ENCODE results near the gene PAPOLB.

The PAPOLB gene

GRCh38 chr7:4818000-4818794 lies 43.6 kb downstream of the PAPOLB start:
- H3K4me1 ChIP-seq: peaks cover 99% of the 10 kb centered on the region
- peak overlapping the region; percentile 81 for H3K27ac ChIP-seq
- no peaks in the 10 kb centered on the region for H3K36me3 ChIP-seq
- H4K20me1 ChIP-seq: no peaks in the 10 kb centered on the region
- peak overlapping the region; percentile 1; the same call in 1 of the 2 replicates for H3K4me3 ChIP-seq
- no peak for TF ChIP-seq Cebpa-rat (IDR thresholded peaks at IDR 0.05)
- peak overlapping the region; percentile 62 for H3K9ac ChIP-seq
- no peaks in the 10 kb centered on the region for H3K27me3 ChIP-seq
- H3K9me3 ChIP-seq: no peaks in the 10 kb centered on the region
- peak overlapping the region; percentile 97 for H3K4me2 ChIP-seq

DNA sequence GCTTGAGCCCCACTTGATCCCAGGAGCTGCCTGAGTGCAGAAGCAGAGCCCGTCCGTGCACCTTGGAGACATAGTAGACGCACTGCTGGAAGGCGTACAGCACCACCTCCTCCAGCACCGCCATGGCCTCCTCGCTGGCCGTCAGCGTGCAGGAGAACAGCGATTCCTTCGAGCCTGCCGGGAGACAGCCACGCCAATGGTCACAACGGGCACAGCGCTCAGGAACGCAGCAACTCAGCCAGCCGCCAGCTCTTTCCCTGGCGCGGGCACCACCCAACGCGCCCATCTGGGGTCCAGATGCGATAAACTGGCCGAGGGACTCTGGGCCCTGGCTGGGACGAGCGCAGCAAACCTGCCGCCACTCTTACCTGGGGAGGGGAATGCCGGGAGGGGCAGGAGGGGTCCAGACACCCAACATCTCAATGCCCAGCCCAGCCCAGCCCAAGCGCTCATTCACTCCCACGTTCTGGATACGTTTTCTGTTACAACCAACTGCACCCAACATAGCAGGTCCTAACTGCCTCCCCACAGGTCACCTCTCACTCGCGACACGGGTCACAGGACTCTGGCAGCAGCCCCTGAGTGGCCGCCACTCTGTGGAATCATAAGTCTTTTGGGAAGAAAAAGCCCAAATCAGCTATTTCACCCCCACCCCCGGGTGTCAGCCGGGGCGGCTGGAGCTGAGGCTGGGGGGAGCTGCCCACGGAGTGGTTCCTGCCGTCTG lies 44.5 kb downstream of the PAPOLB start:
- no peaks in the 10 kb centered on the region for H3K27me3 ChIP-seq
- TF ChIP-seq Cebpa-rat (IDR thresholded peaks at IDR 0.05): no peak
- H3K4me3 ChIP-seq: peak overlapping the region; percentile 1; the same call in 1 of the 2 replicates
- no peaks in the 10 kb centered on the region for H4K20me1 ChIP-seq
- H3K9ac ChIP-seq: peak overlapping the region; percentile 62
- H3K4me2 ChIP-seq: peak overlapping the region; percentile 97
- peaks cover 99% of the 10 kb centered on the region for H3K4me1 ChIP-seq
- H3K9me3 ChIP-seq: no peaks in the 10 kb centered on the region; the same call in 1 of the 2 replicates
- H3K36me3 ChIP-seq: no peaks in the 10 kb centered on the region; the same call in 1 of the 2 replicates
- peak overlapping the region; percentile 81 for H3K27ac ChIP-seq

DNA sequence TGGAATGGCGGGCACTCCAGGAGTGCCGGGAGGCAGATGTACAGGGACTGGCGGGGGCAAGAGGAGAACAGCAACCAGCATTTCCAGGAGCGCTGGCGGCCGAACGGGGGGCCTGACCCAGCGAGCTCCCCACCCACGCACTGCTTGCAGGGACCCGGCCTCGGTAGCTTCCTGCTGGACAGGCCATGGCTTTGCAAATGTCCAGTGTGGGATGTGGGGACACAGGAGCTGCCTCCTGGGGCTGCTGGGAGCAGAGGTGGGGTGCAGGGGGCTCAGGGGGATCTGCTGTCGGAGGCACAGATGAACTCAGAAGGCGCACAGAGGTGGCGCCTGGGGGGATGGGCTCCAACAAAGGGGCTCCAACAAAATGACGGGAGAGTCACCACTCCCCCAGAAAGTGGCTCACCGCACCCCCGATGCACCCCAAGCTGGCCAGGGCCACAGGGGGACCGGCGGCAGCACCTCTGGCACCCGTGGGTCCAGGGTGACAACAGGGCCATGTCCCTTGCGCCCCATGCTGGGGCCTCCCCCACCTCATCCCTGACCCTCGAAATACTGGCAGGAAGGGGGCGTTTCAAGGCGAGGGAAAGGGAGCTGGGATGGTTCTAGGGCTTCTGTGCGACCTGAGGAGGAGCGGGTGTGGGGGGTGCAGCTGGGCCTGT lies 45.3 kb downstream of the PAPOLB start:
- Histone ChIP-seq H3K4me2 (peak overlapping the region; percentile 97), H3K4me1 (peaks cover 99% of the 10 kb centered on the region), H3K4me3 (no peak overlapping the region), H4K20me1 (no peaks in the 10 kb centered on the region), H3K9me3 (no peaks in the 10 kb centered on the region; the same call in 1 of the 2 replicates), H3K36me3 (no peaks in the 10 kb centered on the region; the same call in 1 of the 2 replicates), H3K27me3 (no peaks in the 10 kb centered on the region), H3K27ac (no peak overlapping the region), H3K9ac (peak overlapping the region; percentile 28; the same call in 1 of the 2 replicates)
- no peak for TF ChIP-seq Cebpa-rat (IDR thresholded peaks at IDR 0.05)

DNA sequence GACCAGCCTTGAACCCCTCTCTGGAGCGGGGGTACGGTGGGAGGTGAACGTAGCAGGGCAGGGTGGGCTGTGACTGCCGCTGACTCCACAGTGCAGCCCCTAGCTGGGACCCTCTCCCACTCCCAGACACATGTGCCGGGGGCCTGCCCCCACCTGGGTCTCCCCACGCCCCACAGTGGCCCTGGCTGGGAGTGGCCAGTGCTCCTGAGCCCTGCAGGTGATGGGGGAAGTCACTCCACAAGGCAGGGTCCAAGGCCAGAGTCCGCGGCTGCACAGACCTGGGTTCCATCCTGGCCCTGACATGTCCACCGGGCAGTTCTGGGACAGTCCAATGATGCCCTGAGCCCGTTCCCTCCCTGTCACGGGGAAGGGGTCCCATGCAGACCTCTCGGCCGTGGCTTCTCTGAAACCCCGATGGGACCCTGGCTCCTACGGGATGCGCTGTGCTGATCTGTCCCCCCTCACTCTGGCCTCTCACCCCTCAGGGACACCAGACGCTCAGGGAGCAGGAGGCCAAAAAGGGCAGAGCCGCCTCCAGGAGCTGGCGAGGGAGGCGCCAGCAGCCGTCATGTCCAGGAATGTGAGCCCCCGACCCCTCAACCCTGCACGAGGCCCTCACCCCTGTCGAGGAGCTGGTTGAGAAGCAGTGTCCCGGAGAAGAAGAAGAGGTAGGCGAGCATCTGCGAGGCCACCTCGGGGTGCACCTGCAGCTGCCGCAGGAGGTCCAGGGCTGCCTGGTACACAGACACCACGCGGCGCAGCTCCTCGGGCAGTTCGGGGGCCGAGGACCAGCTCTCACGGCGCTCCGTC lies 46.0 kb downstream of the PAPOLB start:
- peak overlapping the region; percentile 28; the same call in 1 of the 2 replicates for H3K9ac ChIP-seq
- H3K36me3 ChIP-seq: no peaks in the 10 kb centered on the region; the same call in 1 of the 2 replicates
- H4K20me1 ChIP-seq: no peaks in the 10 kb centered on the region
- peaks cover 100% of the 10 kb centered on the region for H3K4me1 ChIP-seq
- no peak for TF ChIP-seq Cebpa-rat (IDR thresholded peaks at IDR 0.05)
- H3K27ac ChIP-seq: peak overlapping the region; percentile 82
- no peak overlapping the region for H3K4me3 ChIP-seq
- H3K27me3 ChIP-seq: no peaks in the 10 kb centered on the region
- H3K4me2 ChIP-seq: peak overlapping the region; percentile 97
- no peaks in the 10 kb centered on the region; the same call in 1 of the 2 replicates for H3K9me3 ChIP-seq

DNA sequence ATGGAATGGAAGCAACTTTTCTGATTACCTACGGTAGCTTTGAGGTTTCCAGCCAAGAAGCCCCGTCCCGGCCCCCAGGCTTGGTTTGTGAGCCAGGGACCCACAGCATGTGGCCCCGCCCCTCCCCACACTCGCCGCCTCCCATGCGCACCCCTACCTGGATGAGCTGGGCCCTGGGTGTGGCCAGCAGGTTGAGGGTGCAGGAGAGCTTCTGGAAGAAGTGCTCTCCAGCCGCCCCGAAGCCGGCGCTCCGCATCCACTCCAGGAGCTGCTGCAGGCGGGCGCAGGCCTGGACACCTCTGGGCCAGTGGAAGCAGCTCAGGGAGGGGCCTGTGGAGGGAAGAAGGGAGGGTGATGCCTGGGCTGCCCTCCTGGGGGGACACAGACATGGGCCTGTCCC lies 46.7 kb downstream of the PAPOLB start:
- Histone ChIP-seq H3K4me1 (peaks cover 100% of the 10 kb centered on the region), H3K36me3 (no peaks in the 10 kb centered on the region; the same call in 1 of the 2 replicates), H3K27me3 (no peaks in the 10 kb centered on the region), H3K4me3 (no peak overlapping the region), H3K27ac (peak overlapping the region; percentile 82), H3K9me3 (no peaks in the 10 kb centered on the region; the same call in 1 of the 2 replicates), H3K9ac (no peak overlapping the region; the same call in 1 of the 2 replicates), H4K20me1 (no peaks in the 10 kb centered on the region), H3K4me2 (peak overlapping the region; percentile 97)
- TF ChIP-seq Cebpa-rat (IDR thresholded peaks at IDR 0.05): no peak

- H3K36me3 ChIP-seq: no peaks in the 10 kb centered on the region; the same call in 1 of the 2 replicates
- H3K4me1 ChIP-seq: peaks cover 100% of the 10 kb centered on the region
- peak overlapping the region; percentile 64; the same call in 1 of the 2 replicates for H3K9ac ChIP-seq
- peak overlapping the region; percentile 82 for H3K27ac ChIP-seq
- H3K4me2 ChIP-seq: peak overlapping the region; percentile 97
- no peaks in the 10 kb centered on the region; the same call in 1 of the 2 replicates for H3K9me3 ChIP-seq
- no peak for TF ChIP-seq Cebpa-rat (IDR thresholded peaks at IDR 0.05)
- 0 out of 2 replicates have a peak overlapping the region, but pooled peaks have one; percentile 13 for H3K4me3 ChIP-seq
- no peaks in the 10 kb centered on the region for H4K20me1 ChIP-seq
- H3K27me3 ChIP-seq: no peaks in the 10 kb centered on the region
Measured at GRCh38 chr7:4814433-4814832, 47.4 kb downstream of the PAPOLB start.

GRCh38 chr7:4809666-4810065 lies 52.2 kb downstream of the PAPOLB start:
- Histone ChIP-seq H3K36me3 (peaks cover 13% of the 10 kb centered on the region), H3K27ac (peak overlapping the region; percentile 99), H3K9me3 (no peaks in the 10 kb centered on the region; the same call in 1 of the 2 replicates), H3K4me3 (peak overlapping the region; percentile 65), H3K4me2 (peak overlapping the region; percentile 97), H3K4me1 (peaks cover 90% of the 10 kb centered on the region), H3K27me3 (no peaks in the 10 kb centered on the region), H4K20me1 (no peaks in the 10 kb centered on the region), H3K9ac (peak overlapping the region; percentile 97)
- TF ChIP-seq Cebpa-rat (IDR thresholded peaks at IDR 0.05): no peak

GRCh38 chr7:4809091-4809591 lies 52.7 kb downstream of the PAPOLB start:
- Histone ChIP-seq H3K4me2 (peak overlapping the region; percentile 97), H3K4me1 (peaks cover 89% of the 10 kb centered on the region), H3K27ac (peak overlapping the region; percentile 99), H3K9me3 (no peaks in the 10 kb centered on the region; the same call in 1 of the 2 replicates), H3K27me3 (no peaks in the 10 kb centered on the region), H3K9ac (peak overlapping the region; percentile 97), H3K4me3 (peak overlapping the region; percentile 65), H4K20me1 (no peaks in the 10 kb centered on the region), H3K36me3 (peaks cover 18% of the 10 kb centered on the region)
- no peak for TF ChIP-seq Cebpa-rat (IDR thresholded peaks at IDR 0.05)

Measured in BLaER1 (cell line).